Fibroblast of the aortic adventitia (primary cell): ENCODE data around the gene FAM216A. TPM values are rescaled to one million over a fixed set of nuclear protein-coding genes. Genes with fewer than 3 reads are reported as not detected.
A peak's percentile ranks its signal among the peaks of the same experiment; 100 is the strongest.
"Not testable (repeated sequence)": the region's sequence is repeated elsewhere in the genome, so short reads cannot be mapped to it uniquely, and the experiment has no call there.

ENCODE experiments used
- DNase-seq: peaks from one replicate; pipeline ENCODE4 v3.0.0-alpha.2; 2010; ENCODE audit warnings: low read depth
- H3K4me3 ChIP-seq: 2 replicates; pipeline ENCODE4 v1.5.1; 2011; ENCODE audit warnings: low read depth, mild to moderate bottlenecking, control low read depth, low read length, moderate library complexity
- total RNA-seq: library from RNA; depleted of rRNA; stranded (reverse); fragments of >200 nt; gene quantifications from 2 replicates; pipeline ENCODE4 v1.2.3, GENCODE V29; 2012; ENCODE audit warnings: low replicate concordance
- TF ChIP-seq, protein P1 (sequence below): IDR thresholded peaks from 2 replicates; pipeline ENCODE4 v1.5.1; 2011; ENCODE audit warnings: mild to moderate bottlenecking, low read length, control low read depth, inconsistent platforms; ENCODE audit not compliant: insufficient read depth

FAM216A gene
- 16.4 and 17.4 TPM in 2 replicates for total RNA-seq

DNA sequence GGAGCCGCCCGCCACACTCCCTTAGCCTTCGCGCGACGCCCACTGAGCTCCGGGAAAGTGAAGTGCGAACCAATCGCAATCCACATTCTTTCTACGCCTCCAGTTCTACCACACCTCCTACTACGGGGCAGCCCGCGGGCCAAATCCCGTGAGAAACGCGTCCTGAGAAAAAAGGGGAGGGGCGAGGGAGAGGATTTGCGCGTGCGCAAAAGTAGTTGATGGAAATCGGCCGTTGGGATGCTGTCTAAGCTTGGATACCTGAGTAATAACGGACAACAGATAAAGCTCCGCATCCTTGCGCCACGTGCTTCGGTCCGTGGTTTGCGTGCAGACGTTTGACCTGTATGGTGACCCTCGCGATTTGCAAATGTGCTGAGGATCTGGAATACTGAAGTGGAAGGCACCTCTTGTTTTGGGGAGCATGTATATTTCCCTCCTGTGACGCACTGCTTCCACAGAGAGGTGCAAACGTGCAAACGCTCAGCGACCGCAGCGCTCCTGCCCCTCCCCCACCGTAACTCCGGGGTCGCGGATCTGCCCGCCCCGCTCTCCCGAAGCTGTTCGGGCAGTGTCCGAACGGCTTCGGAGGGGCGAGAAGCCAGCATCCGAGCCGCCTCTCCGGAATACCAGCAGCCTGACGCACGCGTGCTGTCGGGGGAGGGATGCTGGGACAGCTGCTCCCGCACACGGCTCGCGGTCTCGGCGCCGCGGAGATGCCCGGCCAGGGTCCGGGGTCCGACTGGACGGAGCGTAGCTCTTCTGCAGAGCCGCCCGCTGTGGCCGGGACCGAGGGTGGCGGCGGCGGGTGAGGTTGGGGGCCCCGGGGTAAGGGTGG is at the start of gene FAM216A, which contains the start of gene GPN3:
TSS of gene FAM216A (plus strand) at position 632 of the 835 bp plus-strand sequence. CDS start at position 663, 31 bp downstream.
TSS of gene GPN3 (minus strand) at position 44 of the 835 bp plus-strand sequence. CDS start 54 bp downstream, outside the sequence.
- DNase-seq: peak; percentile 98
- H3K4me3 ChIP-seq: peak within 1 kb of the TSS; percentile 100
- TF ChIP-seq, protein P1, sequence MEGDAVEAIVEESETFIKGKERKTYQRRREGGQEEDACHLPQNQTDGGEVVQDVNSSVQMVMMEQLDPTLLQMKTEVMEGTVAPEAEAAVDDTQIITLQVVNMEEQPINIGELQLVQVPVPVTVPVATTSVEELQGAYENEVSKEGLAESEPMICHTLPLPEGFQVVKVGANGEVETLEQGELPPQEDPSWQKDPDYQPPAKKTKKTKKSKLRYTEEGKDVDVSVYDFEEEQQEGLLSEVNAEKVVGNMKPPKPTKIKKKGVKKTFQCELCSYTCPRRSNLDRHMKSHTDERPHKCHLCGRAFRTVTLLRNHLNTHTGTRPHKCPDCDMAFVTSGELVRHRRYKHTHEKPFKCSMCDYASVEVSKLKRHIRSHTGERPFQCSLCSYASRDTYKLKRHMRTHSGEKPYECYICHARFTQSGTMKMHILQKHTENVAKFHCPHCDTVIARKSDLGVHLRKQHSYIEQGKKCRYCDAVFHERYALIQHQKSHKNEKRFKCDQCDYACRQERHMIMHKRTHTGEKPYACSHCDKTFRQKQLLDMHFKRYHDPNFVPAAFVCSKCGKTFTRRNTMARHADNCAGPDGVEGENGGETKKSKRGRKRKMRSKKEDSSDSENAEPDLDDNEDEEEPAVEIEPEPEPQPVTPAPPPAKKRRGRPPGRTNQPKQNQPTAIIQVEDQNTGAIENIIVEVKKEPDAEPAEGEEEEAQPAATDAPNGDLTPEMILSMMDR: no peak

- DNase-seq: not testable (repeated sequence)
Measured at GRCh38 chr12:110420644-110421043, 48.0 kb upstream of the FAM216A start.

GRCh38 chr12:110421159-110421661 is 47.4 kb upstream of the FAM216A start:
- DNase-seq: no peak
- H3K4me3 ChIP-seq: no peak overlapping the region
- TF ChIP-seq, protein P1: no peak

More at GRCh38 chr12:110420644-110421043, 48.0 kb upstream of the FAM216A start:
- H3K4me3 ChIP-seq: not testable (repeated sequence)

GRCh38 chr12:110421701-110422100 is 46.9 kb upstream of the FAM216A start:
- no peak for DNase-seq
- no peak overlapping the region for H3K4me3 ChIP-seq
- TF ChIP-seq, protein P1: no peak

DNA sequence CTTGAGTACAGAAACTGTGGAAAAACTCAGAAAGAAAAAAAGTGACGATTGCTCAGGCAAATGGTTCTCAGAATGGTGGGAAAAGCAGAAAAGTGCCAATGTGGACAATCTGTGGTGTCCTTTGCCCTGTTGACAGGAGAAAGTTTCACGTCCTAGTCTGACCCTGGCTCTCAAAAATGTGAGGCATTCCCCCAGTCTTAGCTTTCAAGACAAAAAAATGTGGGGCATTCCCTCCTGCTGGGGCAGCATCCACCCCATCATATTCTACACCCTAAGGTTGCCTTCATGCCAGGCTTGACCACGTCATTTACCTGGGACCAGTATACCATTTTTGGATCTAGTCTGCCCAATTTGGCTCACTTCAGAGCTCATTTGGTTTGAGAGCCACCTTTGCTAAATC is 44.4 kb upstream of the FAM216A start:
- no peak overlapping the region for H3K4me3 ChIP-seq
- no peak for DNase-seq
- TF ChIP-seq, protein P1: no peak

DNA sequence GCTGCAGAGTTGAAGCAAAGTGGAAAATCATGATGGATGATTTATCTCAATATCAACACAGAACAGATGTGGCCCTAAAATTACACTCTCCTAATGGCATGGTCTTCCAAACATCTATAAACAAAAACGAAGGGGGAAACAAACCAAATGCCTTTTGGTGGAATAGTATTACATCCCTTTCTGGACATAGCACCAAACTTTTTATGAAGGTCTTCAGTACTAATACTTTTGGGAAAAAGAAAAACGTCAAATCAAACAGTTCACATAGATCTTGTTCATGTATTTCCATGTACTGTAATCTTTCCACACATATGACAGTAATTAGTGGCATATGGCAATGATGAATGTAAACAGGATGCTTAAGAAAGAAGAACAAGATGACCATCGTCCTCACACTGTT is 42.2 kb upstream of the FAM216A start:
- TF ChIP-seq, protein P1: no peak
- no peak overlapping the region for H3K4me3 ChIP-seq
- DNase-seq: no peak

- H3K4me3 ChIP-seq, DNase-seq: not testable (repeated sequence)
Measured at GRCh38 chr12:110429676-110430075, 39.0 kb upstream of the FAM216A start.
